ENCODE data around the gene HNF1B.

HNF1B gene

GRCh38 chr17:37772982-37773381 lies 28.1 kb upstream of the HNF1B start:
- DNase-seq (ENCODE audit: extremely low spot score): no peak
- POLR2A ChIA-PET: no interaction called here
- TF ChIP-seq CTBP1 (IDR thresholded peaks at IDR 0.05; ENCODE audit: borderline replicate concordance): no peak
- no peak for TF ChIP-seq FOXM1 (IDR thresholded peaks at IDR 0.05; ENCODE audit: borderline replicate concordance)
- TF ChIP-seq FOXK2 (IDR thresholded peaks at IDR 0.05): no peak
- no peak for TF ChIP-seq LEF1 (IDR thresholded peaks at IDR 0.05; ENCODE audit: borderline replicate concordance)
- no peak for TF ChIP-seq L3MBTL2 (conservative IDR thresholded peaks at IDR 0.05)
- no peak for TF ChIP-seq ELF4 (IDR thresholded peaks at IDR 0.05)
- TF ChIP-seq NFRKB (IDR thresholded peaks at IDR 0.05): no peak
- no peak for TF ChIP-seq PKNOX1 (IDR thresholded peaks at IDR 0.05)
- TF ChIP-seq SP1 (IDR thresholded peaks at IDR 0.05): no peak
- no peak for TF ChIP-seq FOXA1 (IDR thresholded peaks at IDR 0.05)
- TF ChIP-seq HDGF (IDR thresholded peaks at IDR 0.05; ENCODE audit: borderline replicate concordance): no peak
- TF ChIP-seq ZNF384 (IDR thresholded peaks at IDR 0.05): no peak
- TF ChIP-seq SUZ12 (IDR thresholded peaks at IDR 0.05): no peak
- no peak for TF ChIP-seq TARDBP (IDR thresholded peaks at IDR 0.05)
- no peak for TF ChIP-seq BHLHE40 (IDR thresholded peaks at IDR 0.05; ENCODE audit: borderline replicate concordance)
- no peak for TF ChIP-seq ARNT (IDR thresholded peaks at IDR 0.05)
- CTCF ChIA-PET: no interaction called here

GRCh38 chr17:37770631-37771518 lies 26.0 kb upstream of the HNF1B start:
- POLR2A ChIA-PET: interaction anchor here (1.3 kb wide), 1 partner anchor 280 kb away, joined by 3 read pairs; no protein-coding TSS in a partner anchor
- DNase-seq (ENCODE audit: extremely low spot score): peak; percentile 60
- CTCF ChIA-PET: interaction anchor here (0.7 to 2.2 kb wide), 10 partner anchors 9 to 120 kb away, joined by 3 to 12 read pairs (median 4); no protein-coding TSS in a partner anchor
- TF ChIP-seq L3MBTL2 (conservative IDR thresholded peaks at IDR 0.05) (no peak), ZNF384 (IDR thresholded peaks at IDR 0.05) (no peak), BHLHE40 (IDR thresholded peaks at IDR 0.05; ENCODE audit: borderline replicate concordance) (no peak), FOXA1 (IDR thresholded peaks at IDR 0.05) (no peak), SUZ12 (IDR thresholded peaks at IDR 0.05) (no peak), LEF1 (IDR thresholded peaks at IDR 0.05; ENCODE audit: borderline replicate concordance) (no peak), PKNOX1 (IDR thresholded peaks at IDR 0.05) (no peak), NFRKB (IDR thresholded peaks at IDR 0.05) (no peak), SP1 (IDR thresholded peaks at IDR 0.05) (no peak), TARDBP (IDR thresholded peaks at IDR 0.05) (no peak), ARNT (IDR thresholded peaks at IDR 0.05) (no peak), CTBP1 (IDR thresholded peaks at IDR 0.05; ENCODE audit: borderline replicate concordance) (no peak), FOXM1 (IDR thresholded peaks at IDR 0.05; ENCODE audit: borderline replicate concordance) (no peak), ELF4 (IDR thresholded peaks at IDR 0.05) (no peak), HDGF (IDR thresholded peaks at IDR 0.05; ENCODE audit: borderline replicate concordance) (no peak), FOXK2 (IDR thresholded peaks at IDR 0.05) (no peak)

- ChIA-PET CTCF (interaction anchor here (1.4 kb wide), 1 partner anchor 120 kb away, joined by 3 read pairs; no protein-coding TSS in a partner anchor), POLR2A (no interaction called here)
- TF ChIP-seq BHLHE40 (IDR thresholded peaks at IDR 0.05; ENCODE audit: borderline replicate concordance): no peak
- TF ChIP-seq FOXK2 (IDR thresholded peaks at IDR 0.05): no peak
- TF ChIP-seq LEF1 (IDR thresholded peaks at IDR 0.05; ENCODE audit: borderline replicate concordance): no peak
- no peak for TF ChIP-seq ELF4 (IDR thresholded peaks at IDR 0.05)
- no peak for TF ChIP-seq TARDBP (IDR thresholded peaks at IDR 0.05)
- TF ChIP-seq CTBP1 (IDR thresholded peaks at IDR 0.05; ENCODE audit: borderline replicate concordance): no peak
- no peak for TF ChIP-seq HDGF (IDR thresholded peaks at IDR 0.05; ENCODE audit: borderline replicate concordance)
- no peak for TF ChIP-seq PKNOX1 (IDR thresholded peaks at IDR 0.05)
- TF ChIP-seq ZNF384 (IDR thresholded peaks at IDR 0.05): no peak
- no peak for TF ChIP-seq FOXA1 (IDR thresholded peaks at IDR 0.05)
- TF ChIP-seq ARNT (IDR thresholded peaks at IDR 0.05): no peak
- TF ChIP-seq FOXM1 (IDR thresholded peaks at IDR 0.05; ENCODE audit: borderline replicate concordance): no peak
- TF ChIP-seq SUZ12 (IDR thresholded peaks at IDR 0.05): no peak
- no peak for TF ChIP-seq L3MBTL2 (conservative IDR thresholded peaks at IDR 0.05)
- TF ChIP-seq NFRKB (IDR thresholded peaks at IDR 0.05): no peak
- no peak for TF ChIP-seq SP1 (IDR thresholded peaks at IDR 0.05)
- DNase-seq (ENCODE audit: extremely low spot score): no peak
Measured at GRCh38 chr17:37769050-37769449, 24.2 kb upstream of the HNF1B start.

- TF ChIP-seq SP1 (IDR thresholded peaks at IDR 0.05): no peak
- TF ChIP-seq ARNT (IDR thresholded peaks at IDR 0.05): no peak
- no peak for TF ChIP-seq BHLHE40 (IDR thresholded peaks at IDR 0.05; ENCODE audit: borderline replicate concordance)
- TF ChIP-seq FOXM1 (IDR thresholded peaks at IDR 0.05; ENCODE audit: borderline replicate concordance): no peak
- TF ChIP-seq FOXA1 (IDR thresholded peaks at IDR 0.05): no peak
- TF ChIP-seq L3MBTL2 (conservative IDR thresholded peaks at IDR 0.05): no peak
- TF ChIP-seq PKNOX1 (IDR thresholded peaks at IDR 0.05): no peak
- TF ChIP-seq CTBP1 (IDR thresholded peaks at IDR 0.05; ENCODE audit: borderline replicate concordance): no peak
- TF ChIP-seq SUZ12 (IDR thresholded peaks at IDR 0.05): no peak
- no peak for TF ChIP-seq NFRKB (IDR thresholded peaks at IDR 0.05)
- no peak for TF ChIP-seq ZNF384 (IDR thresholded peaks at IDR 0.05)
- TF ChIP-seq ELF4 (IDR thresholded peaks at IDR 0.05): no peak
- no peak for TF ChIP-seq FOXK2 (IDR thresholded peaks at IDR 0.05)
- no peak for TF ChIP-seq TARDBP (IDR thresholded peaks at IDR 0.05)
- TF ChIP-seq HDGF (IDR thresholded peaks at IDR 0.05; ENCODE audit: borderline replicate concordance): no peak
- POLR2A ChIA-PET: no interaction called here
- CTCF ChIA-PET: no interaction called here
- no peak for DNase-seq (ENCODE audit: extremely low spot score)
Measured at GRCh38 chr17:37768438-37768837, 23.6 kb upstream of the HNF1B start.

Measured in HEK293T (cell line).